Measurements from ENCODE around the gene BNIP3.
"Not testable (repeated sequence)": the region's sequence is repeated elsewhere in the genome, so short reads cannot be mapped to it uniquely, and the experiment has no call there.

The BNIP3 gene

GRCh38 chr10:131920693-131921092 is 61.0 kb downstream of the BNIP3 start:
- no peaks in the 10 kb centered on the region for H3K36me3 ChIP-seq (ENCODE audit: control insufficient read depth, insufficient read depth, low read length)
- no peaks in the 10 kb centered on the region for H3K27me3 ChIP-seq (ENCODE audit: control insufficient read depth, insufficient read depth, low read length)
- peaks cover 13% of the 10 kb centered on the region for H3K4me1 ChIP-seq (ENCODE audit: control insufficient read depth, insufficient read depth, low read length)
- H3K9me3 ChIP-seq (ENCODE audit: control insufficient read depth, insufficient read depth, low read length) = no peaks in the 10 kb centered on the region
- peak overlapping the region; percentile 17 for H3K9ac ChIP-seq (ENCODE audit: low read depth, low read length)
- no peak overlapping the region for H3K4me3 ChIP-seq (ENCODE audit: low read depth, low read length)

DNA sequence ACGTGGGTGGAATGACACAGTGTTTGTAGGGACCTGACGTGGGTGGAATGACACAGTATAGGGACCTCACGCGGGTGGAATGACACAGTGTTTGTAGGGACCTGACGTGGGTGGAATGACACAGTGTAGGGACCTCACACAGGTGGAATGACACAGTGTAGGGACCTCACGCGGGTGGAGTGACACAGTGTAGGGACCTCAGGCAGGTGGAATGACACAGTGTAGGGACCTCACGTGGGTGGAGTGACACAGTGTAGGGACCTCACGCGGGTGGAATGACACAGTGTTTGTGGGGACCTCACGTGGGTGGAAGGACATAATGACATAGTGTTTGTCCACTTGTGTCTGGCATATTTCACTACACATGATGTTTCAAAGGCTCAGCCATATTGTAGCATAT is 61.6 kb downstream of the BNIP3 start:
- no peak overlapping the region for H3K9ac ChIP-seq (ENCODE audit: low read depth, low read length)
- no peaks in the 10 kb centered on the region for H3K36me3 ChIP-seq (ENCODE audit: control insufficient read depth, insufficient read depth, low read length)

GRCh38 chr10:131919461-131919860 is 62.3 kb downstream of the BNIP3 start:
- not testable (repeated sequence) for H3K36me3 ChIP-seq (ENCODE audit: control insufficient read depth, insufficient read depth, low read length); H3K4me3 ChIP-seq (ENCODE audit: low read depth, low read length); H3K27me3 ChIP-seq (ENCODE audit: control insufficient read depth, insufficient read depth, low read length); H3K4me1 ChIP-seq (ENCODE audit: control insufficient read depth, insufficient read depth, low read length); H3K9ac ChIP-seq (ENCODE audit: low read depth, low read length); H3K9me3 ChIP-seq (ENCODE audit: control insufficient read depth, insufficient read depth, low read length)

More for the DNA sequence above, 61.6 kb downstream of the BNIP3 start:
- H3K27me3 ChIP-seq (ENCODE audit: control insufficient read depth, insufficient read depth, low read length) = no peaks in the 10 kb centered on the region
- H3K9me3 ChIP-seq (ENCODE audit: control insufficient read depth, insufficient read depth, low read length) = no peaks in the 10 kb centered on the region
- peaks cover 11% of the 10 kb centered on the region for H3K4me1 ChIP-seq (ENCODE audit: control insufficient read depth, insufficient read depth, low read length)
- no peak overlapping the region for H3K4me3 ChIP-seq (ENCODE audit: low read depth, low read length)

Data from iPS-15b (cell line).